Right cardiac atrium (tissue), 5 donors: ENCODE measurements around the gene CELF2. TPM values are rescaled to one million over a fixed set of nuclear protein-coding genes. Genes with fewer than 3 reads are reported as not detected.
A peak's percentile ranks its signal among the peaks of the same experiment; 100 is the strongest.
"Not testable (repeated sequence)": the region's sequence is repeated elsewhere in the genome, so short reads cannot be mapped to it uniquely, and the experiment has no call there.

Experiments used
- ATAC-seq, 2 donors: fragments of 200-7000 bp; cut with Tn5 transposase; one replicate each; pipeline versions ENCODE4 v1.8.0 to v1.9.1; 2020; ENCODE audit warnings: moderate library complexity in 2 of 2, mild to moderate bottlenecking in 1 of 2
- DNase-seq, 3 donors: peaks; one replicate each; pipeline ENCODE4 v3.0.0-alpha.2; 2020
- H3K27ac ChIP-seq: one replicate; pipeline ENCODE4 v1.5.1; 2013; ENCODE audit warnings: mild to moderate bottlenecking, low read length, control low read depth, moderate library complexity
- H3K27me3 ChIP-seq: one replicate; pipeline ENCODE4 v1.6.1; 2013; ENCODE audit not compliant: control insufficient read depth, insufficient read depth
- H3K4me1 ChIP-seq: one replicate; pipeline ENCODE4 v1.6.1; 2013; ENCODE audit warnings: low read length; ENCODE audit not compliant: control insufficient read depth, insufficient read depth
- H3K4me3 ChIP-seq: one replicate; pipeline ENCODE4 v1.5.1; 2013; ENCODE audit warnings: low read length, control low read depth
- H3K9me3 ChIP-seq: one replicate; pipeline ENCODE4 v1.6.1; 2013; ENCODE audit warnings: low read length; ENCODE audit not compliant: control insufficient read depth
- WGBS: extraction: QIAGEN DNeasy Blood & Tissue Kit; methylation state at CpG from one replicate; pipeline ENCODE4 v1.1.7; 2013; 5-methylcytosine and 5-hydroxymethylcytosine counted together
- intact Hi-C, 4 donors: fragments of 100-400 bp; cut with DNase I; formaldehyde crosslinking; loops; one replicate each; pipeline versions ENCODE4 v1.11.0 to v1.14.0; 2022 to 2023
- polyA plus RNA-seq: library from polyadenylated mRNA; stranded (reverse); fragments of 200-250 nt; gene quantifications from one replicate; pipeline ENCODE4 v1.2.3, GENCODE V29; 2013
- total RNA-seq, 4 donors: library from RNA; stranded (reverse); fragmentation: NEBNext Ultra II Directional; extraction: Animal tissue kit (Norgen Biotek cat#: 25700); gene quantifications; one replicate each; pipeline ENCODE4 v1.2.1, GENCODE V29; 2021
- donor health status: healthy with polysubstance abuse.
- donor health status: DM: no; HTN: yes; CAD: no.
- donor health status: DM: no; HTN: no; CAD: no.
- donor health status: DM: no; HTN: yes; CAD: no; lungs with severe emphysema.
- donor health status: DM: yes; HTN: yes; CAD: no.

The CELF2 gene
- total and polyA plus RNA-seq, 5 donors, result 19.4 to 87.0 (median 76.8) TPM

- DNase-seq (no peak), ATAC-seq (no peak)
- 93% methylated on average over 11 of the region's 11 CpGs for WGBS
- H3K27ac ChIP-seq, result no peak overlapping the region
- H3K9me3 ChIP-seq, result no peaks in the 10 kb centered on the region
- H3K4me3 ChIP-seq, result no peak overlapping the region
- intact Hi-C loops, result loop anchor here in 2 of 4 donors (10.0 kb wide), 2 partner anchors 52 to 162 kb away; no protein-coding TSS in a partner anchor
- H3K4me1 ChIP-seq, result peaks cover 11% of the 10 kb centered on the region
- H3K27me3 ChIP-seq, result no peaks in the 10 kb centered on the region
Observed at GRCh38 chr10:11112718-11113117, 95.0 kb downstream of the CELF2 start.

GRCh38 chr10:11113156-11113555 lies 95.5 kb downstream of the CELF2 start:
- no peaks in the 10 kb centered on the region for H3K27me3 ChIP-seq
- H3K27ac ChIP-seq, result no peak overlapping the region
- intact Hi-C loops, result loop anchor here in 2 of 4 donors (10.0 kb wide), 2 partner anchors 52 to 162 kb away; no protein-coding TSS in a partner anchor
- H3K9me3 ChIP-seq, result no peaks in the 10 kb centered on the region
- ATAC-seq (no peak), DNase-seq (no peak)
- no peak overlapping the region for H3K4me3 ChIP-seq
- peaks cover 11% of the 10 kb centered on the region for H3K4me1 ChIP-seq
- WGBS, result 52% methylated on average over 4 of the region's 4 CpGs

- Histone ChIP-seq H3K27ac (no peak overlapping the region), H3K27me3 (no peaks in the 10 kb centered on the region), H3K4me1 (peaks cover 13% of the 10 kb centered on the region), H3K9me3 (no peaks in the 10 kb centered on the region), H3K4me3 (no peak overlapping the region)
- intact Hi-C loops, result loop anchor here in 2 of 4 donors (10.0 kb wide), 2 partner anchors 51 to 161 kb away; no protein-coding TSS in a partner anchor
- DNase-seq, result no peak
- no peak for ATAC-seq
- 80% methylated on average over 2 of the region's 2 CpGs for WGBS
Observed at GRCh38 chr10:11114269-11114668, 96.6 kb downstream of the CELF2 start.

GRCh38 chr10:11115337-11115736 lies 97.7 kb downstream of the CELF2 start:
- 44% methylated on average over 3 of the region's 3 CpGs for WGBS
- no peak overlapping the region for H3K4me3 ChIP-seq
- peaks cover 11% of the 10 kb centered on the region for H3K4me1 ChIP-seq
- H3K27ac ChIP-seq, result peak overlapping the region; percentile 30
- peak in 1 of 3 donors; percentile 52 for DNase-seq
- no peaks in the 10 kb centered on the region for H3K27me3 ChIP-seq
- peak; percentile 65 to 76 for ATAC-seq
- no peaks in the 10 kb centered on the region for H3K9me3 ChIP-seq
- intact Hi-C loops, result loop anchor here in 2 of 4 donors (10.0 kb wide), 2 partner anchors 49 to 159 kb away; no protein-coding TSS in a partner anchor

GRCh38 chr10:11116361-11116760 lies 98.7 kb downstream of the CELF2 start:
- Histone ChIP-seq H3K27me3 (no peaks in the 10 kb centered on the region), H3K27ac (peak overlapping the region; percentile 87), H3K4me1 (peaks cover 8% of the 10 kb centered on the region), H3K4me3 (no peak overlapping the region), H3K9me3 (no peaks in the 10 kb centered on the region)
- ATAC-seq (no peak), DNase-seq (no peak)
- intact Hi-C loops, result loop anchor here in 2 of 4 donors (10.0 kb wide), 2 partner anchors 48 to 158 kb away; no protein-coding TSS in a partner anchor
- 70% methylated on average over 4 of the region's 4 CpGs for WGBS

GRCh38 chr10:11116817-11117216 lies 99.1 kb downstream of the CELF2 start:
- WGBS, result 75% methylated on average over 6 of the region's 6 CpGs
- Histone ChIP-seq H3K27ac (peak overlapping the region; percentile 73), H3K9me3 (no peaks in the 10 kb centered on the region), H3K4me1 (peaks cover 8% of the 10 kb centered on the region), H3K27me3 (no peaks in the 10 kb centered on the region), H3K4me3 (no peak overlapping the region)
- DNase-seq (no peak), ATAC-seq (peak in 1 of 2 donors; percentile 21)
- intact Hi-C loops, result loop anchor here in 2 of 4 donors (10.0 kb wide), 2 partner anchors 48 to 158 kb away; no protein-coding TSS in a partner anchor

GRCh38 chr10:11118686-11119085 lies 101.0 kb downstream of the CELF2 start:
- intact Hi-C loops, result loop anchor here in 2 of 4 donors (10.0 kb wide), 2 partner anchors 46 to 156 kb away; no protein-coding TSS in a partner anchor
- Histone ChIP-seq H3K27ac (peak overlapping the region; percentile 91), H3K4me3 (no peak overlapping the region), H3K27me3 (no peaks in the 10 kb centered on the region), H3K4me1 (peaks cover 5% of the 10 kb centered on the region), H3K9me3 (no peaks in the 10 kb centered on the region)
- DNase-seq (no peak), ATAC-seq (peak; percentile 27 to 65)
- WGBS, result 66% methylated on average over 4 of the region's 4 CpGs

- Histone ChIP-seq H3K27me3 (no peaks in the 10 kb centered on the region), H3K4me3 (no peak overlapping the region), H3K4me1 (peaks cover 7% of the 10 kb centered on the region), H3K27ac (no peak overlapping the region), H3K9me3 (no peaks in the 10 kb centered on the region)
- WGBS, result 90% methylated on average over 7 of the region's 7 CpGs
- no peak for DNase-seq
- no peak for ATAC-seq
- intact Hi-C loops, result loop anchor here in 2 of 4 donors (10.0 kb wide), 2 partner anchors 45 to 155 kb away; no protein-coding TSS in a partner anchor
Observed at GRCh38 chr10:11119843-11120242, 102.2 kb downstream of the CELF2 start.

- WGBS, result 83% methylated on average over 7 of the region's 7 CpGs
- intact Hi-C loops, result no loop called here
- no peaks in the 10 kb centered on the region for H3K27me3 ChIP-seq
- ATAC-seq (no peak), DNase-seq (no peak)
- H3K9me3 ChIP-seq, result no peaks in the 10 kb centered on the region
- no peak overlapping the region for H3K4me3 ChIP-seq
- H3K27ac ChIP-seq, result no peak overlapping the region
- H3K4me1 ChIP-seq, result peaks cover 7% of the 10 kb centered on the region
Observed at GRCh38 chr10:11120711-11121110, 103.0 kb downstream of the CELF2 start.

- H3K9me3 ChIP-seq, intact Hi-C loops, DNase-seq, H3K4me3 ChIP-seq, H3K4me1 ChIP-seq, ATAC-seq, H3K27ac ChIP-seq, H3K27me3 ChIP-seq: not testable (repeated sequence)
- 56% methylated on average over 2 of the region's 2 CpGs for WGBS
Observed at GRCh38 chr10:11123892-11124291, 106.2 kb downstream of the CELF2 start.

GRCh38 chr10:11125004-11125403 lies 107.3 kb downstream of the CELF2 start:
- Histone ChIP-seq H3K9me3 (no peaks in the 10 kb centered on the region), H3K4me3 (no peak overlapping the region), H3K27ac (no peak overlapping the region), H3K4me1 (peaks cover 1% of the 10 kb centered on the region), H3K27me3 (no peaks in the 10 kb centered on the region)
- no peak for DNase-seq
- WGBS, result 89% methylated on average over 3 of the region's 3 CpGs
- intact Hi-C loops, result no loop called here
- no peak for ATAC-seq
